CD4-positive, CD25-positive, alpha-beta regulatory T cell (primary cell): ENCODE results near the gene FABP2. TPM values are rescaled to one million over a fixed set of nuclear protein-coding genes. Genes with fewer than 3 reads are reported as not detected.
"Not testable (repeated sequence)": the region's sequence is repeated elsewhere in the genome, so short reads cannot be mapped to it uniquely, and the experiment has no call there.

Experiments used
- ATAC-seq, 2 donors: fragments of 150-1000 bp; cut with Tn5 transposase; one replicate each; pipeline ENCODE4 v1.10.0; 2021; ENCODE audit warnings: low read depth in 2 of 2, moderate number of reproducible peaks in 2 of 2, moderate library complexity in 1 of 2
- DNase-seq, 3 donors: peaks; one replicate each; pipeline versions ENCODE4 v3.0.0 to v3.0.0-alpha.2; 2012 to 2022; ENCODE audit warnings: mixed read lengths in 1 of 3
- H3K27ac ChIP-seq: one replicate; pipeline ENCODE4 v1.7.0; 2013; ENCODE audit warnings: mild to moderate bottlenecking, low read length; ENCODE audit not compliant: insufficient read depth, poor library complexity, severe bottlenecking
- H3K27me3 ChIP-seq: one replicate; pipeline ENCODE4 v1.7.0; 2013; ENCODE audit warnings: low read length; ENCODE audit not compliant: control insufficient read depth, insufficient read depth
- H3K36me3 ChIP-seq: one replicate; pipeline ENCODE4 v1.7.0; 2013; ENCODE audit warnings: mild to moderate bottlenecking, low read length, moderate library complexity; ENCODE audit not compliant: control insufficient read depth, insufficient read depth
- H3K4me1 ChIP-seq: 2 replicates; pipeline ENCODE4 v1.7.0; 2013; ENCODE audit warnings: mild to moderate bottlenecking, low read length; ENCODE audit not compliant: insufficient read depth, control insufficient read depth, poor library complexity, severe bottlenecking
- H3K4me3 ChIP-seq: one replicate; pipeline ENCODE4 v1.7.0; 2013; ENCODE audit warnings: low read depth, mild to moderate bottlenecking, low read length, moderate library complexity
- H3K9me3 ChIP-seq, 2 experiments: 1 replicate in 1 of 2; 2 replicates in 1 of 2; pipeline ENCODE4 v1.7.0; 2013; ENCODE audit warnings: low read length in 2 of 2, mild to moderate bottlenecking in 1 of 2, moderate library complexity in 1 of 2; ENCODE audit not compliant: control insufficient read depth in 2 of 2
- H3K27ac Mint-ChIP-seq, 3 donors: one replicate each; pipeline ENCODE4 v1.8.0; 2020 to 2022; ENCODE audit warnings: mild to moderate bottlenecking in 3 of 3, mixed read lengths in 3 of 3, moderate library complexity in 2 of 3
- H3K27me3 Mint-ChIP-seq: one replicate; pipeline ENCODE4 v1.8.0; 2022; ENCODE audit warnings: mild to moderate bottlenecking, mixed read lengths
- H3K36me3 Mint-ChIP-seq: one replicate; pipeline ENCODE4 v1.8.0; 2020; ENCODE audit warnings: mixed read lengths
- H3K4me1 Mint-ChIP-seq, 4 donors: one replicate each; pipeline ENCODE4 v1.8.0; 2020 to 2022; ENCODE audit warnings: mixed read lengths in 4 of 4, mild to moderate bottlenecking in 1 of 4
- H3K4me3 Mint-ChIP-seq, 4 donors: one replicate each; pipeline ENCODE4 v1.8.0; 2020 to 2022; ENCODE audit warnings: mild to moderate bottlenecking in 4 of 4, mixed read lengths in 4 of 4, moderate library complexity in 3 of 4
- H3K9me3 Mint-ChIP-seq, 7 donors: one replicate each; pipeline ENCODE4 v1.8.0; 2020 to 2022; ENCODE audit warnings: mixed read lengths in 7 of 7, mild to moderate bottlenecking in 3 of 7, moderate library complexity in 2 of 7
- polyA plus RNA-seq, 4 donors: library from polyadenylated mRNA; unstranded; fragments of 300-500 nt; fragmentation: Illumina TruSeq; gene quantifications; one replicate each; pipeline ENCODE4 v1.2.3, GENCODE V29; 2021
- total RNA-seq: library from RNA; stranded (reverse); gene quantifications from one replicate; pipeline ENCODE4 v1.2.3, GENCODE V29; 2022

Gene FABP2
- total and polyA plus RNA-seq, 5 donors from 2014 or later: not detected

- no peak overlapping the region for H3K4me3 ChIP-seq
- no peaks in the 10 kb centered on the region for H3K9me3 Mint-ChIP-seq
- peaks cover 28% of the 10 kb centered on the region for H3K36me3 Mint-ChIP-seq
- H3K9me3 ChIP-seq: no peaks in the 10 kb centered on the region
- H3K27ac ChIP-seq: no peak overlapping the region
- peak overlapping the region in 2 of 4 donors; percentile 58 to 75 for H3K4me3 Mint-ChIP-seq
- peaks cover 23 to 45% (median 36%) of the 10 kb centered on the region in 4 donors for H3K4me1 Mint-ChIP-seq
- H3K27me3 ChIP-seq: no peaks in the 10 kb centered on the region
- ATAC-seq: no peak
- peaks cover 35% of the 10 kb centered on the region for H3K36me3 ChIP-seq
- no peak for DNase-seq
- H3K4me1 ChIP-seq: peaks cover 16% of the 10 kb centered on the region
- H3K27ac Mint-ChIP-seq: peak overlapping the region in 2 of 3 donors; percentile 69 to 90
- H3K27me3 Mint-ChIP-seq: no peaks in the 10 kb centered on the region
Observed at GRCh38 chr4:119296356-119296755, 25.6 kb downstream of the FABP2 start.

- Mint-ChIP-seq H3K9me3 (no peaks in the 10 kb centered on the region), H3K27ac (no peak overlapping the region), H3K4me3 (no peak overlapping the region), H3K27me3 (no peaks in the 10 kb centered on the region), H3K36me3 (peaks cover 9% of the 10 kb centered on the region), H3K4me1 (peaks cover 0 to 6% (median 2%) of the 10 kb centered on the region in 4 donors)
- DNase-seq (no peak), ATAC-seq (no peak)
- H3K4me1 ChIP-seq: no peaks in the 10 kb centered on the region
- H3K4me3 ChIP-seq: no peak overlapping the region
- peaks cover 14% of the 10 kb centered on the region for H3K36me3 ChIP-seq
- H3K27ac ChIP-seq: no peak overlapping the region
- no peaks in the 10 kb centered on the region for H3K27me3 ChIP-seq
- no peaks in the 10 kb centered on the region for H3K9me3 ChIP-seq
Observed at GRCh38 chr4:119290598-119290997, 31.3 kb downstream of the FABP2 start.

- Mint-ChIP-seq H3K27ac (no peak overlapping the region), H3K27me3 (no peaks in the 10 kb centered on the region), H3K4me1 (peaks cover 4 to 10% (median 6%) of the 10 kb centered on the region in 4 donors), H3K4me3 (no peak overlapping the region), H3K36me3 (peaks cover 9% of the 10 kb centered on the region), H3K9me3 (no peaks in the 10 kb centered on the region)
- H3K27ac ChIP-seq: no peak overlapping the region
- no peak overlapping the region for H3K4me3 ChIP-seq
- DNase-seq (no peak), ATAC-seq (no peak)
- peaks cover 12% of the 10 kb centered on the region for H3K36me3 ChIP-seq
- H3K9me3 ChIP-seq: no peaks in the 10 kb centered on the region
- H3K27me3 ChIP-seq: no peaks in the 10 kb centered on the region
- H3K4me1 ChIP-seq: no peaks in the 10 kb centered on the region
Observed at GRCh38 chr4:119289313-119289712, 32.6 kb downstream of the FABP2 start.

GRCh38 chr4:119286377-119287002, 35.4 kb downstream of the FABP2 start:
- peaks cover 4% of the 10 kb centered on the region for H3K36me3 Mint-ChIP-seq
- H3K4me1 ChIP-seq: no peaks in the 10 kb centered on the region
- no peaks in the 10 kb centered on the region for H3K9me3 ChIP-seq
- no peak for ATAC-seq
- no peak overlapping the region for H3K4me3 Mint-ChIP-seq
- H3K27me3 ChIP-seq: no peaks in the 10 kb centered on the region
- no peaks in the 10 kb centered on the region for H3K36me3 ChIP-seq
- H3K27ac ChIP-seq: no peak overlapping the region
- no peak overlapping the region for H3K4me3 ChIP-seq
- H3K9me3 Mint-ChIP-seq: no peaks in the 10 kb centered on the region
- peaks cover 14 to 26% (median 19%) of the 10 kb centered on the region in 4 donors for H3K4me1 Mint-ChIP-seq
- H3K27ac Mint-ChIP-seq: no peak overlapping the region
- no peaks in the 10 kb centered on the region for H3K27me3 Mint-ChIP-seq
- DNase-seq: peak; percentile 3 to 75 (median 48)

- H3K27ac Mint-ChIP-seq: peak overlapping the region; percentile 0 to 66 (median 5)
- no peaks in the 10 kb centered on the region for H3K4me1 ChIP-seq
- ATAC-seq: no peak
- peaks cover 8% of the 10 kb centered on the region for H3K36me3 Mint-ChIP-seq
- no peaks in the 10 kb centered on the region for H3K36me3 ChIP-seq
- H3K4me1 Mint-ChIP-seq: peaks cover 23 to 39% (median 32%) of the 10 kb centered on the region in 4 donors
- H3K9me3 ChIP-seq: no peaks in the 10 kb centered on the region
- peak overlapping the region in 3 of 4 donors; percentile 15 to 49 (median 18) for H3K4me3 Mint-ChIP-seq
- no peaks in the 10 kb centered on the region for H3K27me3 Mint-ChIP-seq
- peak in 1 of 3 donors; percentile 24 for DNase-seq
- peak overlapping the region; percentile 28 for H3K27ac ChIP-seq
- H3K9me3 Mint-ChIP-seq: no peaks in the 10 kb centered on the region
- no peaks in the 10 kb centered on the region for H3K27me3 ChIP-seq
- peak overlapping the region; percentile 58 for H3K4me3 ChIP-seq
Observed at GRCh38 chr4:119284876-119285780, 36.8 kb downstream of the FABP2 start.

- H3K27ac ChIP-seq: no peak overlapping the region
- H3K9me3 ChIP-seq: no peaks in the 10 kb centered on the region
- H3K36me3 ChIP-seq: no peaks in the 10 kb centered on the region
- ATAC-seq: no peak
- no peaks in the 10 kb centered on the region for H3K4me1 ChIP-seq
- Mint-ChIP-seq H3K27me3 (no peaks in the 10 kb centered on the region), H3K4me3 (no peak overlapping the region), H3K27ac (peak overlapping the region in 1 of 3 donors; percentile 37), H3K36me3 (peaks cover 12% of the 10 kb centered on the region), H3K9me3 (no peaks in the 10 kb centered on the region), H3K4me1 (peaks cover 23 to 45% (median 36%) of the 10 kb centered on the region in 4 donors)
- no peak for DNase-seq
- no peak overlapping the region for H3K4me3 ChIP-seq
- no peaks in the 10 kb centered on the region for H3K27me3 ChIP-seq
Observed at GRCh38 chr4:119281393-119281792, 40.5 kb downstream of the FABP2 start.

- Mint-ChIP-seq H3K27ac (peak overlapping the region in 1 of 3 donors; percentile 76), H3K36me3 (peaks cover 12% of the 10 kb centered on the region), H3K4me3 (peak overlapping the region in 2 of 4 donors; percentile 8 to 47), H3K4me1 (peaks cover 20 to 38% (median 33%) of the 10 kb centered on the region in 4 donors)
- not testable (repeated sequence) for H3K27me3 Mint-ChIP-seq, H3K27me3 ChIP-seq, H3K4me3 ChIP-seq, H3K27ac ChIP-seq, H3K4me1 ChIP-seq, ATAC-seq, H3K9me3 Mint-ChIP-seq, H3K9me3 ChIP-seq, H3K36me3 ChIP-seq, DNase-seq
Observed at GRCh38 chr4:119279945-119280344, 42.0 kb downstream of the FABP2 start.
